AG10803 (cell line): ENCODE data around the gene CD300LB.

Experiments
- DNase-seq: peaks from one replicate; pipeline ENCODE4 v3.0.0; 2010; ENCODE audit warnings: low read depth
- H3K4me3 ChIP-seq: 2 replicates; pipeline ENCODE4 v1.5.1; 2011; ENCODE audit warnings: mild to moderate bottlenecking, low read length, control low read depth
- TF ChIP-seq, protein P1 (sequence below): conservative IDR thresholded peaks from 2 replicates; pipeline ENCODE4 v1.5.1; 2011; ENCODE audit warnings: mild to moderate bottlenecking, low read length, control low read depth, inconsistent platforms

The CD300LB gene

GRCh38 chr17:74525781-74526288 lies 5.4 kb downstream of the CD300LB start:
- H3K4me3 ChIP-seq: no peak overlapping the region
- TF ChIP-seq, protein P1, sequence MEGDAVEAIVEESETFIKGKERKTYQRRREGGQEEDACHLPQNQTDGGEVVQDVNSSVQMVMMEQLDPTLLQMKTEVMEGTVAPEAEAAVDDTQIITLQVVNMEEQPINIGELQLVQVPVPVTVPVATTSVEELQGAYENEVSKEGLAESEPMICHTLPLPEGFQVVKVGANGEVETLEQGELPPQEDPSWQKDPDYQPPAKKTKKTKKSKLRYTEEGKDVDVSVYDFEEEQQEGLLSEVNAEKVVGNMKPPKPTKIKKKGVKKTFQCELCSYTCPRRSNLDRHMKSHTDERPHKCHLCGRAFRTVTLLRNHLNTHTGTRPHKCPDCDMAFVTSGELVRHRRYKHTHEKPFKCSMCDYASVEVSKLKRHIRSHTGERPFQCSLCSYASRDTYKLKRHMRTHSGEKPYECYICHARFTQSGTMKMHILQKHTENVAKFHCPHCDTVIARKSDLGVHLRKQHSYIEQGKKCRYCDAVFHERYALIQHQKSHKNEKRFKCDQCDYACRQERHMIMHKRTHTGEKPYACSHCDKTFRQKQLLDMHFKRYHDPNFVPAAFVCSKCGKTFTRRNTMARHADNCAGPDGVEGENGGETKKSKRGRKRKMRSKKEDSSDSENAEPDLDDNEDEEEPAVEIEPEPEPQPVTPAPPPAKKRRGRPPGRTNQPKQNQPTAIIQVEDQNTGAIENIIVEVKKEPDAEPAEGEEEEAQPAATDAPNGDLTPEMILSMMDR: no peak
- DNase-seq: no peak

DNA sequence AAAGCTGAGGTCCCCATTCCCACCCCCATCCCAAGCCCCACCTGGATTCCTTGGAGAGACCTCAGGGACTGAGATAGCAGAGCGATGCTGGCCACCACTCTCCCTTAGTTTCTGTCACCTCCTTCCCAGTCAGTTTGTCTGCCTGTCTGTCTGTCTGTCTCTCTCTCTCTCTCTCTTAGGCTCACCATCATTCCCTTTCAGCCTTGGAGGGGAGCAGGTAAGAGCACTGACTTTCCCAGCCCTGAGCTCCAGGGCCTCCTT lies 5.9 kb downstream of the CD300LB start:
- H3K4me3 ChIP-seq: no peak overlapping the region
- no peak for DNase-seq
- TF ChIP-seq, protein P1: no peak

DNA sequence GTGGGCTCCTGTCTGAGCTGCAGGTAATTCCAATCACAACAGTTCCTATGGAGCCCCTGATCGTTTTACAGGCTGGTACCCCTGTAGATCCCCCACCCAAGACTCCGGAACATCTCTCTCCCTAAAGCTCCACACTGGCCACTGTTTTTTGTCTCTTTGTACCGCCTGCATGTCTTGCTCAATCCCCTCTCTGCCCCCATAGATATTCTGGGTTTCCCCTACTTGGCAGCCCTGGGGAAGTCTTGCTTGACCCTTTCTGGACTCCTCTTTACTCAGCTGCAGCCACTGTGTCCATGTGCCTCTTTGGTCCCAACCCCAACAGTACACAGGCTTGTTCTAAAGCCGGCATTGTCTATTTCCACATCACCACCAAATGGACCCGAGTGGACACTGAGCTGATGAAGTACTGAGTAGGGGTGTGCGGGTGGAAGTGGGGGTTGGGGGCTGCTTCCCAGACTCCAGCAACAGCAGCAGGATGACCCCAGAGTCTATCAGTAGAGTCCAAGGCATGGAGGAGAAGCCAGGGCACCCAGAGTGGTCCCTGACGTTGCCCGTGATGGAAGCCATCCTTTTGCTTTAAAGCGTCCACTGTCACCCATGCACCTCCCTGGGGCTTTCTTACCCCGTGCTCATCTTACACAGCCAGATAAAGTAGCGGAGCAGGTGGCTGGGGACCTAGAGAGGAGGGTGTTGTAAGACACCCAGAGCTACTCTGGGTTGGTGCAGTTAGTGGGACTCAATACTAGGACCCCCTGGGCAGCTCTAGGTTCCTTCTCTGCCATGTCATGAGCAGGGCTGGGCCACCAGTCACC lies 6.4 kb downstream of the CD300LB start:
- no peak overlapping the region for H3K4me3 ChIP-seq
- no peak for DNase-seq
- TF ChIP-seq, protein P1: no peak

- TF ChIP-seq, protein P1: no peak
- no peak overlapping the region for H3K4me3 ChIP-seq
- DNase-seq: no peak
Observed at GRCh38 chr17:74523308-74523707, 8.0 kb downstream of the CD300LB start.

GRCh38 chr17:74522381-74523105 lies 8.7 kb downstream of the CD300LB start:
- H3K4me3 ChIP-seq: no peak overlapping the region
- TF ChIP-seq, protein P1: no peak
- no peak for DNase-seq

DNA sequence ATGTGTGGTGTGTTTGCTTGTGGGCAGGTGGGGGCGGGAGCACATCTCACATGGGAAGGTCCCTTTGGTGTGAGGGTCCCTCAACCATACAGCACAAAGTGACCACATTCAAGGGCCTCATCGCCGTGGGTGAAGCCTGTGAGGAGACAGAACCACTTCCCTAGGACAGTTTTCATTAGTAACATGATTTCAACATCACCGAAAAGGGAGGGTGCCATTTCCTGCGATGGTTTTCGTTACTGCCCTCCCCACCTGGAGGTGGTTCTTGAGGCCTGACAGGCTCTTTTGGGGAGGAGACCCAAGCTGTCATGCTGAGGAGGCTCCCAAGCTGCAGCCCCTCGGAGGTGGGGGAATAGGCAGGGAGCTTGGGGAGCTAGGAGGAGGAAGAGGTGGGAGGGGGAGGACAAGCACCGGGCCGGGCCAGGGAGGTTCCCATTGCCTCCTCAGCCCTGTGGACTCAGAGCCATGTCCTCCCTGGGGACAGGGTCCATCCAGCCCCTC lies 9.5 kb downstream of the CD300LB start:
- TF ChIP-seq, protein P1: no peak
- H3K4me3 ChIP-seq: no peak overlapping the region
- DNase-seq: no peak
